ENCODE results near the gene CASZ1. TPM values are rescaled to one million over a fixed set of nuclear protein-coding genes. Genes with fewer than 3 reads are reported as not detected.

CASZ1 gene
- total RNA-seq, 1 experiment from 2014 or later, result 3.9 TPM

DNA sequence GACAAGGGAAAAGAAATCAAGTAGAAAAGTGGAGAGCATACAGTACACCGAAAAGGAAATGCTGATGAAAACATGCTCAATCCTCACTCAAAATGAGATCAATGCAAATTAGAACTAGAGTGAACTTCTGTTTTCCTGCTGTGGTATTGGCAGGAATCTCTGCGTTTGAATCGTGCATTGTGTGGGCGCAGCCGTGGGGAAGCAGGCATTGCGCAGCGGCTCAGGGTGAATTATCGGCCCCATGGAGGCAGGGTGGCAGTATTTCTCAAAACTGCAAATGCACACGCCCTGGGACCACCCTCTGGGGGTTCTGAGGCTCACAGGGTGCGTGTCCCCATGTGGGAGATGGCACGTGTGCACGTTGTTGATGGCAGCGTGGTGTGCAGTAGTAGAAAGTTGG is 181.1 kb downstream of the CASZ1 start:
- H2BK15ac ChIP-seq (ENCODE audit: low read depth, low read length), result no peak overlapping the region
- H2AFZ ChIP-seq (ENCODE audit: low read length), result no peak overlapping the region
- no peaks in the 10 kb centered on the region for H3K27me3 Mint-ChIP-seq (ENCODE audit: low read depth)
- H3K4me3 Mint-ChIP-seq, result no peak overlapping the region; a peak in 1 of 5 replicates
- H3K4me1 Mint-ChIP-seq, result peaks cover 19 to 21% of the 10 kb centered on the region in 2 experiments
- no peaks in the 10 kb centered on the region for H3K9me3 Mint-ChIP-seq
- no peaks in the 10 kb centered on the region for H3K27me3 ChIP-seq (ENCODE audit: insufficient read depth, low read length)
- H3K4me1 ChIP-seq (ENCODE audit: insufficient read depth, low read length), result no peaks in the 10 kb centered on the region; the same call in 1 of the 2 replicates
- H4K5ac ChIP-seq (ENCODE audit: insufficient read length, low read depth, low read length), result no peak overlapping the region
- no peak overlapping the region for H3K56ac ChIP-seq (ENCODE audit: insufficient read length, low read depth, low read length)
- no peak overlapping the region for H3K23ac ChIP-seq (ENCODE audit: insufficient read length, low read depth, low read length)
- TF ChIP-seq, protein P1, sequence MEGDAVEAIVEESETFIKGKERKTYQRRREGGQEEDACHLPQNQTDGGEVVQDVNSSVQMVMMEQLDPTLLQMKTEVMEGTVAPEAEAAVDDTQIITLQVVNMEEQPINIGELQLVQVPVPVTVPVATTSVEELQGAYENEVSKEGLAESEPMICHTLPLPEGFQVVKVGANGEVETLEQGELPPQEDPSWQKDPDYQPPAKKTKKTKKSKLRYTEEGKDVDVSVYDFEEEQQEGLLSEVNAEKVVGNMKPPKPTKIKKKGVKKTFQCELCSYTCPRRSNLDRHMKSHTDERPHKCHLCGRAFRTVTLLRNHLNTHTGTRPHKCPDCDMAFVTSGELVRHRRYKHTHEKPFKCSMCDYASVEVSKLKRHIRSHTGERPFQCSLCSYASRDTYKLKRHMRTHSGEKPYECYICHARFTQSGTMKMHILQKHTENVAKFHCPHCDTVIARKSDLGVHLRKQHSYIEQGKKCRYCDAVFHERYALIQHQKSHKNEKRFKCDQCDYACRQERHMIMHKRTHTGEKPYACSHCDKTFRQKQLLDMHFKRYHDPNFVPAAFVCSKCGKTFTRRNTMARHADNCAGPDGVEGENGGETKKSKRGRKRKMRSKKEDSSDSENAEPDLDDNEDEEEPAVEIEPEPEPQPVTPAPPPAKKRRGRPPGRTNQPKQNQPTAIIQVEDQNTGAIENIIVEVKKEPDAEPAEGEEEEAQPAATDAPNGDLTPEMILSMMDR (conservative IDR thresholded peaks at IDR 0.05), result no peak
- no peaks in the 10 kb centered on the region for H3K79me2 ChIP-seq (ENCODE audit: insufficient read depth, low read length)
- no peak overlapping the region for H3K18ac ChIP-seq (ENCODE audit: insufficient read length, low read depth, low read length)
- H4K20me1 ChIP-seq (ENCODE audit: control insufficient read depth, insufficient read depth, insufficient read length), result no peaks in the 10 kb centered on the region
- H3K27ac Mint-ChIP-seq, result peak overlapping the region in 1 of 3 experiments; percentile 49; a peak in 1 of 7 replicates
- H2AK5ac ChIP-seq (ENCODE audit: insufficient read length, low read length), result no peak overlapping the region
- no peak overlapping the region for H3K27ac ChIP-seq (ENCODE audit: insufficient read length, low read depth, low read length)
- no peaks in the 10 kb centered on the region for H3K9me3 ChIP-seq (ENCODE audit: control insufficient read depth, low read depth, low read length)
- no peak overlapping the region for H2BK5ac ChIP-seq (ENCODE audit: insufficient read length, low read length)
- H3T11ph ChIP-seq (ENCODE audit: low read length), result no peak overlapping the region
- no peak overlapping the region for H3K4me2 ChIP-seq (ENCODE audit: insufficient read depth, insufficient read length, low read length)
- peak; percentile 18 for DNase-seq
- WGBS (ENCODE audit: extremely low coverage, insufficient read length, low lambda C conversion rate), result no CpG with 5 or more reads among the region's 13 CpGs
- H3K36me3 Mint-ChIP-seq (ENCODE audit: insufficient read depth in 1 of 3, low read depth in 3 of 3), result peaks cover 0 to 6% (median 6%) of the 10 kb centered on the region in 3 experiments; a peak in 1 of 7 replicates
- H4K91ac ChIP-seq (ENCODE audit: insufficient read length, low read depth, low read length), result no peak overlapping the region
- H2BK12ac ChIP-seq (ENCODE audit: insufficient read length, low read depth, low read length), result no peak overlapping the region
- H3K9ac ChIP-seq (ENCODE audit: extremely low read depth, insufficient read length, low read length), result no peak overlapping the region
- H2BK20ac ChIP-seq (ENCODE audit: low read depth, low read length, poor library complexity, severe bottlenecking), result no peak overlapping the region
- no peaks in the 10 kb centered on the region for H3K79me1 ChIP-seq (ENCODE audit: insufficient read depth, low read depth, low read length, poor library complexity, severe bottlenecking)
- no peak overlapping the region; the same call in 1 of the 2 replicates for H3K14ac ChIP-seq (ENCODE audit: insufficient read depth, low read length)
- H2BK120ac ChIP-seq (ENCODE audit: low read depth, low read length, poor library complexity, severe bottlenecking), result no peak overlapping the region
- no peak overlapping the region for H3K4ac ChIP-seq (ENCODE audit: low read depth, low read length)
- no peak overlapping the region for H4K8ac ChIP-seq (replicated peaks; ENCODE audit: insufficient read length, low read depth, low read length)
- H3K23me2 ChIP-seq (ENCODE audit: insufficient read length, low read depth, low read length, poor library complexity, severe bottlenecking), result no peaks in the 10 kb centered on the region

Measured in H9 (cell line).